GM23338 (cell line): Measurements from ENCODE around the gene DSCAML1. TPM values are rescaled to one million over a fixed set of nuclear protein-coding genes. Genes with fewer than 3 reads are reported as not detected.

ENCODE experiments used
- ATAC-seq: fragments of 200-7000 bp; cut with Tn5 transposase; 3 replicates; pipeline ENCODE4 v1.9.1; 2020
- DNase-seq: peaks from one replicate; pipeline ENCODE4 v3.0.0-alpha.2; 2015; ENCODE audit warnings: low spot score
- H2AFZ ChIP-seq: fragments of 200-600 bp; sonication (generic); 2 replicates; pipeline ENCODE4 v1.8.0; 2016; ENCODE audit warnings: antibody characterized with exemption, mild to moderate bottlenecking, moderate library complexity
- H3F3A ChIP-seq: fragments of 200-600 bp; sonication (generic); replicated peaks from 2 replicates; pipeline ENCODE4 v1.8.0; 2017; ENCODE audit warnings: antibody characterized with exemption, mixed run types, low read depth
- H3K27ac ChIP-seq: fragments of 200-600 bp; sonication (generic); 2 replicates; pipeline ENCODE4 v1.6.1; 2016; ENCODE audit warnings: low read depth
- H3K27me3 ChIP-seq: fragments of 200-600 bp; sonication (generic); 2 replicates; pipeline ENCODE4 v1.8.0; 2016; ENCODE audit warnings: mild to moderate bottlenecking, mixed run types, moderate library complexity; ENCODE audit not compliant: insufficient read depth
- H3K36me3 ChIP-seq: fragments of 200-600 bp; sonication (generic); 2 replicates; pipeline ENCODE4 v1.8.0; 2016; ENCODE audit warnings: mild to moderate bottlenecking; ENCODE audit not compliant: insufficient read depth
- H3K4me1 ChIP-seq: fragments of 200-600 bp; sonication (generic); 2 replicates; pipeline ENCODE4 v1.8.0; 2016; ENCODE audit warnings: mild to moderate bottlenecking, moderate library complexity; ENCODE audit not compliant: insufficient read depth
- H3K4me2 ChIP-seq: fragments of 200-600 bp; sonication (generic); 2 replicates; pipeline ENCODE4 v1.7.1; 2017; ENCODE audit warnings: mixed run types
- H3K4me3 ChIP-seq: fragments of 200-600 bp; sonication (generic); 2 replicates; pipeline ENCODE4 v1.6.1; 2016; ENCODE audit warnings: mixed run types
- H3K79me2 ChIP-seq: fragments of 200-600 bp; sonication (generic); replicated peaks from 2 replicates; pipeline ENCODE4 v1.8.0; 2017; ENCODE audit warnings: mild to moderate bottlenecking; ENCODE audit not compliant: insufficient read depth
- H3K9me2 ChIP-seq: fragments of 200-600 bp; sonication (generic); 2 replicates; pipeline ENCODE4 v1.8.0; 2017; ENCODE audit not compliant: insufficient read depth
- H4K20me1 ChIP-seq: fragments of 200-600 bp; sonication (generic); replicated peaks from 2 replicates; pipeline ENCODE4 v1.8.0; 2017; ENCODE audit warnings: mild to moderate bottlenecking; ENCODE audit not compliant: insufficient read depth
- H3K27ac Mint-ChIP-seq: 2 replicates; pipeline ENCODE4 v1.8.0; 2020; ENCODE audit warnings: inconsistent platforms, mild to moderate bottlenecking, moderate library complexity, mixed read lengths
- H3K27me3 Mint-ChIP-seq: 3 replicates; pipeline ENCODE4 v1.8.0; 2022; ENCODE audit warnings: low read depth, mild to moderate bottlenecking, moderate library complexity, mixed read lengths, inconsistent platforms; ENCODE audit not compliant: insufficient read depth, poor library complexity
- H3K36me3 Mint-ChIP-seq: 3 replicates; pipeline ENCODE4 v1.8.0; 2021; ENCODE audit warnings: low read depth, mild to moderate bottlenecking, inconsistent platforms, moderate library complexity, mixed read lengths
- H3K4me1 Mint-ChIP-seq: 3 replicates; pipeline ENCODE4 v1.8.0; 2020; ENCODE audit warnings: mild to moderate bottlenecking, inconsistent platforms, mixed read lengths
- H3K4me3 Mint-ChIP-seq: 3 replicates; pipeline ENCODE4 v1.8.0; 2021; ENCODE audit warnings: moderate library complexity, mild to moderate bottlenecking, inconsistent platforms, mixed read lengths
- H3K9me3 Mint-ChIP-seq: 3 replicates; pipeline ENCODE4 v1.8.0; 2020; ENCODE audit warnings: moderate library complexity, mild to moderate bottlenecking, inconsistent platforms, mixed read lengths
- ETS1 ChIP-seq: IDR thresholded peaks from 2 replicates; pipeline ENCODE4 v1.6.1; 2016; ENCODE audit warnings: antibody characterized with exemption
- JUNB ChIP-seq: IDR thresholded peaks from one replicate; pipeline ENCODE4 v1.6.1; 2016; ENCODE audit warnings: antibody characterized with exemption; ENCODE audit not compliant: unreplicated experiment
- POLR2AphosphoS5 ChIP-seq: IDR thresholded peaks from 2 replicates; pipeline ENCODE4 v1.6.1; 2016; ENCODE audit warnings: antibody characterized with exemption, low read depth
- STAT1 ChIP-seq: IDR thresholded peaks from one replicate; pipeline ENCODE4 v1.6.1; 2016; ENCODE audit warnings: antibody characterized with exemption; ENCODE audit not compliant: unreplicated experiment
- ZNF114 ChIP-seq: fragments of 250-450 bp; sonication (Bioruptor Pico); IDR thresholded peaks from 2 replicates; pipeline ENCODE4 v1.5.0; 2020; ENCODE audit warnings: mild to moderate bottlenecking, moderate library complexity
- ZNF331 ChIP-seq: fragments of 250-450 bp; sonication (Bioruptor Pico); IDR thresholded peaks from 2 replicates; pipeline ENCODE4 v1.5.0; 2020; ENCODE audit warnings: low read depth, mild to moderate bottlenecking, moderate library complexity
- polyA plus RNA-seq: library from polyadenylated mRNA; unstranded; fragments of >200 nt; fragmentation: Nextera tagmentation; extraction: Ambion mirVana; gene quantifications from 2 replicates; pipeline ENCODE4 v1.2.1, GENCODE V29; 2016
- total RNA-seq: library from RNA; depleted of rRNA; stranded (reverse); fragments of >200 nt; shearing (Covaris generic); gene quantifications from 2 replicates; pipeline ENCODE4 v1.2.3, GENCODE V29; 2014
- TF ChIP-seq, protein P1 (sequence below): fragments of 250-450 bp; sonication (Bioruptor Pico); IDR thresholded peaks from 2 replicates; pipeline ENCODE4 v1.5.0; 2020; ENCODE audit warnings: mild to moderate bottlenecking, moderate library complexity

The DSCAML1 gene
- total and polyA plus RNA-seq, 2 experiments from 2014 or later: 0.17 TPM; not detected in 1

DNA sequence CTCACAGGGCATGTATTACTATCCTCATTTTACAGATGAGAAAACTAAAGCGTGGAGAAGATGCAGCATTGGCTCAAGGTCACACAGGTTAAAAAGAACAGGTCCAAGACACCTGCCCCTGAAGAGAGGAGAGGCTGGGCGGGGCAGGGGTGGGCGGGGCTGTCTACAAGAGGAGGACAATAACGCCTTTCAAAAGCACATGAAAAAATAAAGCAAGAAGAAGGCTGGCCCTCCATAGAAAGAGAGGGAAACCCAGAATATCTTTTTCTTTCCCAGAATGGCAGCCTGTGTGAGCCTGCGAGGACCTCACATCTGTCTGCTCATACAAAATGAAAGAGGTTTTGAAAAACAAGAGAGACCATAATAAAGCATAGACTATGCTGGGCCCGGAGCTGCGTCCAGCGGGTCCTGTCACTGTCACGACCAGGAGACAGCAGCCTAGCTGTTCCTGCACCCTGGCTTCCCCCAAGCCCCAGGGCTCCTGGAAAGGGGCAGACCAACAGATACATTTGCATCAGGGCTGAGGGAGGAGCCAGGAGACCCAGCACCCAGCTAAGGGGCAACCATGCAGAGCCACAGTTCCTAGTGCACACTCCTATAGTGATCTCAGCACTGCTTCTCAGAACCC, 61.6 kb downstream of the DSCAML1 start (continued):
- TF ChIP-seq ZNF331 (CRISPR knock-in tag): no peak
- no peak for TF ChIP-seq ETS1
- TF ChIP-seq, protein P1, sequence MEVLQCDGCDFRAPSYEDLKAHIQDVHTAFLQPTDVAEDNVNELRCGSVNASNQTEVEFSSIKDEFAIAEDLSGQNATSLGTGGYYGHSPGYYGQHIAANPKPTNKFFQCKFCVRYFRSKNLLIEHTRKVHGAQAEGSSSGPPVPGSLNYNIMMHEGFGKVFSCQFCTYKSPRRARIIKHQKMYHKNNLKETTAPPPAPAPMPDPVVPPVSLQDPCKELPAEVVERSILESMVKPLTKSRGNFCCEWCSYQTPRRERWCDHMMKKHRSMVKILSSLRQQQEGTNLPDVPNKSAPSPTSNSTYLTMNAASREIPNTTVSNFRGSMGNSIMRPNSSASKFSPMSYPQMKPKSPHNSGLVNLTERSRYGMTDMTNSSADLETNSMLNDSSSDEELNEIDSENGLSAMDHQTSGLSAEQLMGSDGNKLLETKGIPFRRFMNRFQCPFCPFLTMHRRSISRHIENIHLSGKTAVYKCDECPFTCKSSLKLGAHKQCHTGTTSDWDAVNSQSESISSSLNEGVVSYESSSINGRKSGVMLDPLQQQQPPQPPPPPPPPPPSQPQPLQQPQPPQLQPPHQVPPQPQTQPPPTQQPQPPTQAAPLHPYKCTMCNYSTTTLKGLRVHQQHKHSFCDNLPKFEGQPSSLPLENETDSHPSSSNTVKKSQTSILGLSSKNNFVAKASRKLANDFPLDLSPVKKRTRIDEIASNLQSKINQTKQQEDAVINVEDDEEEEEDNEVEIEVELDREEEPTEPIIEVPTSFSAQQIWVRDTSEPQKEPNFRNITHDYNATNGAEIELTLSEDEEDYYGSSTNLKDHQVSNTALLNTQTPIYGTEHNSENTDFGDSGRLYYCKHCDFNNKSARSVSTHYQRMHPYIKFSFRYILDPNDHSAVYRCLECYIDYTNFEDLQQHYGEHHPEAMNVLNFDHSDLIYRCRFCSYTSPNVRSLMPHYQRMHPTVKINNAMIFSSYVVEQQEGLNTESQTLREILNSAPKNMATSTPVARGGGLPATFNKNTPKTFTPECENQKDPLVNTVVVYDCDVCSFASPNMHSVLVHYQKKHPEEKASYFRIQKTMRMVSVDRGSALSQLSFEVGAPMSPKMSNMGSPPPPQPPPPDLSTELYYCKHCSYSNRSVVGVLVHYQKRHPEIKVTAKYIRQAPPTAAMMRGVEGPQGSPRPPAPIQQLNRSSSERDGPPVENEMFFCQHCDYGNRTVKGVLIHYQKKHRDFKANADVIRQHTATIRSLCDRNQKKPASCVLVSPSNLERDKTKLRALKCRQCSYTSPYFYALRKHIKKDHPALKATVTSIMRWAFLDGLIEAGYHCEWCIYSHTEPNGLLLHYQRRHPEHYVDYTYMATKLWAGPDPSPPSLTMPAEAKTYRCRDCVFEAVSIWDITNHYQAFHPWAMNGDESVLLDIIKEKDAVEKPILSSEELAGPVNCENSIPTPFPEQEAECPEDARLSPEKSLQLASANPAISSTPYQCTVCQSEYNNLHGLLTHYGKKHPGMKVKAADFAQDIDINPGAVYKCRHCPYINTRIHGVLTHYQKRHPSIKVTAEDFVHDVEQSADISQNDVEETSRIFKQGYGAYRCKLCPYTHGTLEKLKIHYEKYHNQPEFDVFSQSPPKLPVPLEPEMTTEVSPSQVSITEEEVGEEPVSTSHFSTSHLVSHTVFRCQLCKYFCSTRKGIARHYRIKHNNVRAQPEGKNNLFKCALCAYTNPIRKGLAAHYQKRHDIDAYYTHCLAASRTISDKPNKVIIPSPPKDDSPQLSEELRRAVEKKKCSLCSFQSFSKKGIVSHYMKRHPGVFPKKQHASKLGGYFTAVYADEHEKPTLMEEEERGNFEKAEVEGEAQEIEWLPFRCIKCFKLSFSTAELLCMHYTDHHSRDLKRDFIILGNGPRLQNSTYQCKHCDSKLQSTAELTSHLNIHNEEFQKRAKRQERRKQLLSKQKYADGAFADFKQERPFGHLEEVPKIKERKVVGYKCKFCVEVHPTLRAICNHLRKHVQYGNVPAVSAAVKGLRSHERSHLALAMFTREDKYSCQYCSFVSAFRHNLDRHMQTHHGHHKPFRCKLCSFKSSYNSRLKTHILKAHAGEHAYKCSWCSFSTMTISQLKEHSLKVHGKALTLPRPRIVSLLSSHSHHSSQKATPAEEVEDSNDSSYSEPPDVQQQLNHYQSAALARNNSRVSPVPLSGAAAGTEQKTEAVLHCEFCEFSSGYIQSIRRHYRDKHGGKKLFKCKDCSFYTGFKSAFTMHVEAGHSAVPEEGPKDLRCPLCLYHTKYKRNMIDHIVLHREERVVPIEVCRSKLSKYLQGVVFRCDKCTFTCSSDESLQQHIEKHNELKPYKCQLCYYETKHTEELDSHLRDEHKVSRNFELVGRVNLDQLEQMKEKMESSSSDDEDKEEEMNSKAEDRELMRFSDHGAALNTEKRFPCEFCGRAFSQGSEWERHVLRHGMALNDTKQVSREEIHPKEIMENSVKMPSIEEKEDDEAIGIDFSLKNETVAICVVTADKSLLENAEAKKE (CRISPR knock-in tag): no peak
- TF ChIP-seq JUNB: no peak
- no peak for TF ChIP-seq POLR2AphosphoS5
- TF ChIP-seq STAT1: no peak
- TF ChIP-seq ZNF114 (CRISPR knock-in tag): no peak

DNA sequence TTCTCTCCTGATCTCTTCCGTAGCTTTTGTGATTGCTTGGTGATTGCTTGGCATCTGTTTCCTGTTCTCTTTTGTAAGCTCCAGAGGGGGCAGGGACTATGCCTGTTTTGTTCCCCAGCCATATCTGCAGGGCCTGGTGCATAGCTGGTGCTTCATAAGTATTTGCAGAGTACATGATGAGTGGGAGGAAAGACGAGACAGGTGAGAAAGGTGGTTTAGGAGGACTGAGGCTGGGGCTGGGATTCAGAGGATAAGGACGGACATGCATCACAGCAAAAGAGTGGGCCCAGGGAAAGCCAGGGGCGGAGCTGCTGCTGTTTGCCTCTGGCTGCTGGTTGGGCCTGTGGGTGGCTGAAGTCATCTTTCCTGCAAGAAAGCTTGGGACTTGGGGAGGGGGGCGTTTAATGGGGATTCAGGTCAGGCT, 62.4 kb downstream of the DSCAML1 start:
- Mint-ChIP-seq H3K27me3 (peaks cover 22% of the 10 kb centered on the region), H3K4me3 (no peak overlapping the region), H3K4me1 (peaks cover 40% of the 10 kb centered on the region), H3K9me3 (no peaks in the 10 kb centered on the region; the same call in 2 of the 3 replicates), H3K27ac (no peak overlapping the region), H3K36me3 (no peaks in the 10 kb centered on the region)
- Histone ChIP-seq H3F3A (no peaks in the 10 kb centered on the region), H3K4me2 (peak overlapping the region; percentile 72), H3K27me3 (no peaks in the 10 kb centered on the region), H3K4me1 (peaks cover 30% of the 10 kb centered on the region), H2AFZ (peak overlapping the region; percentile 99), H4K20me1 (no peaks in the 10 kb centered on the region), H3K36me3 (no peaks in the 10 kb centered on the region), H3K4me3 (peak overlapping the region; percentile 35; the same call in 1 of the 2 replicates), H3K9me2 (0 out of 2 replicates have a peak, but pooled peaks cover 4% of the 10 kb centered on the region), H3K79me2 (no peaks in the 10 kb centered on the region), H3K27ac (no peak overlapping the region)
- no peak for TF ChIP-seq ZNF331 (CRISPR knock-in tag)
- DNase-seq (peak; percentile 54), ATAC-seq (peak; percentile 49)
